ENCODE data around the gene WNT3A. TPM values are rescaled to one million over a fixed set of nuclear protein-coding genes. Genes with fewer than 3 reads are reported as not detected.

Gene WNT3A
- total RNA-seq, 1 experiment from 2014 or later, result not detected

DNA sequence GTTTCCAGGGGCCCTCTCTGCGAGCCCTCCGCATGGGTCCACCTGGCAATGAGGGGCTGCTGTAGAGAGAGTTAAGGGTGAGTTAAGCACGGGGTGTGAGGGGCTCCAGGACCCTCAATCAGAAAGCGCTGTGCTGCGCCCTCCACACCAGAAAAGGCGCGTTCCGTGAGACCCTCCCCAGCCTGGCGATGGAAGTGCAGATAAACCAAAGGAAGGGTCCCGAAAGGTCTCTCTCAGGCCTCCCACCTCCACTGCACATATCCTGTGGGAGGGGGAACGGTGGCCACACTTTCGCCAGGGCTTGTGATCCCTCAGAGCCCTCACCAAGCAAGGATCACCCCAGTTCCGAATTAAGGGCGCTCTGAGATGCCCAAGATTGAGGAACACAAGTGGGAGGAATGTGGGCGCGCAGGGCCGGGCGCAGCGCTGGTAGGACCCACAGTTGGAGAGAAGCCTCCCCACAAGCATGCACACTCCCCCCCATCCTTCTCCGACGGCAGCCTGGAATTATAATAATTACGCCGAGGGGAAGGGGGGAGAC is 1.1 kb downstream of the WNT3A start:
- CTCF ChIA-PET, result no interaction called here
- POLR2A ChIA-PET (ENCODE audit: low non-redundant PET), result no interaction called here
- intact Hi-C loops (cut with micrococcal nuclease; ENCODE audit: unreplicated experiment), result no loop called here
- Histone ChIP-seq H3K36me3 (ENCODE audit: insufficient read depth, low read length, poor library complexity, severe bottlenecking) (no peaks in the 10 kb centered on the region), H3K27me3 (replicated peaks; ENCODE audit: insufficient read depth, low read depth, low read length, poor library complexity) (peaks cover 96% of the 10 kb centered on the region), H3K4me3 (ENCODE audit: low read depth, low read length, poor library complexity, severe bottlenecking) (no peak overlapping the region), H3K9me3 (ENCODE audit: low read depth, low read length, poor library complexity, severe bottlenecking) (no peaks in the 10 kb centered on the region), H3K27ac (ENCODE audit: low read depth, low read length, poor library complexity, severe bottlenecking) (no peak overlapping the region), H3K4me1 (ENCODE audit: insufficient read depth, low read length, poor library complexity, severe bottlenecking) (no peaks in the 10 kb centered on the region)
- TF ChIP-seq, protein P1, sequence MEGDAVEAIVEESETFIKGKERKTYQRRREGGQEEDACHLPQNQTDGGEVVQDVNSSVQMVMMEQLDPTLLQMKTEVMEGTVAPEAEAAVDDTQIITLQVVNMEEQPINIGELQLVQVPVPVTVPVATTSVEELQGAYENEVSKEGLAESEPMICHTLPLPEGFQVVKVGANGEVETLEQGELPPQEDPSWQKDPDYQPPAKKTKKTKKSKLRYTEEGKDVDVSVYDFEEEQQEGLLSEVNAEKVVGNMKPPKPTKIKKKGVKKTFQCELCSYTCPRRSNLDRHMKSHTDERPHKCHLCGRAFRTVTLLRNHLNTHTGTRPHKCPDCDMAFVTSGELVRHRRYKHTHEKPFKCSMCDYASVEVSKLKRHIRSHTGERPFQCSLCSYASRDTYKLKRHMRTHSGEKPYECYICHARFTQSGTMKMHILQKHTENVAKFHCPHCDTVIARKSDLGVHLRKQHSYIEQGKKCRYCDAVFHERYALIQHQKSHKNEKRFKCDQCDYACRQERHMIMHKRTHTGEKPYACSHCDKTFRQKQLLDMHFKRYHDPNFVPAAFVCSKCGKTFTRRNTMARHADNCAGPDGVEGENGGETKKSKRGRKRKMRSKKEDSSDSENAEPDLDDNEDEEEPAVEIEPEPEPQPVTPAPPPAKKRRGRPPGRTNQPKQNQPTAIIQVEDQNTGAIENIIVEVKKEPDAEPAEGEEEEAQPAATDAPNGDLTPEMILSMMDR (conservative IDR thresholded peaks at IDR 0.05; ENCODE audit: low read depth, low read length), result no peak
- no peak for TF ChIP-seq EZH2 (IDR thresholded peaks at IDR 0.05; ENCODE audit: borderline replicate concordance, low read depth, low read length, poor library complexity, severe bottlenecking)
- no peak for DNase-seq (ENCODE audit: low spot score)
- no TSS peak for BruUV-seq (replicated peaks)

DNA sequence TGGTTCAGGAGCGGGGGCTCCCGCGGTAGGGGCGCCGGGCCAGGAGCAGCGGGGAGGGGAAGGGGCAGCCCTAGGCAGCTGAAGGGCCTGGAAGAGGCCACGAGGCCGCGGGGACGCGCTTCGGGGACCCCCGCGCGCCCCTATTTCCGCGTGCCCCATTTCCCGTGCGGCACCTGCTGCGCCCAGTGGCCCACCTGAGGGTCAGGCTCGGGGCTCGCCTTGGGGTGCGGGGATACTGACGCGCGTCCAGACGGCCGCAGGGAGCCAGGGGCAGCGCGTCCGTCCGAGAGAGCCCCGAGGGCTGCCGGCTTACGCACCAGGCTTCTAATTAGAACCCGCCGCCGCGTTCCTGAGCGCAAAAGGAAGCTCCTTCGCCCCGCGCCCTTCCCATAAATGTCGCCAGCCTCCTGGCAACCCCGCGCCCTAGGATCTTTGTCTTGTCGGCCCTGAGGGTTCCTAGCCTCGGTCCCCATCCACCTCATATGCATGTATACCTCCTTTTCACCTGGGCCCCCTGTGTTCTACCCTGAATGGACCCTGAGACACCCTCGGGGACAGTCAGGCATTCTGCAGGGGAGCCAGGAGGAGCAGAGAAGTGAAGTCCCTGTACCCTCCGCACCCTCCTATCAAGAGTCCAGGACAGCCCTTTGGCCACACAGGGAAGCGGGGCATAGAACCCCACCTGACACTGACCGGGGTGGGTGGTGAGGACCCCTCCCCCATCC is 1.8 kb downstream of the WNT3A start:
- no peak for DNase-seq (ENCODE audit: low spot score)
- TF ChIP-seq, protein P1 (conservative IDR thresholded peaks at IDR 0.05; ENCODE audit: low read depth, low read length), result no peak
- TF ChIP-seq EZH2 (IDR thresholded peaks at IDR 0.05; ENCODE audit: borderline replicate concordance, low read depth, low read length, poor library complexity, severe bottlenecking), result no peak
- Histone ChIP-seq H3K27ac (ENCODE audit: low read depth, low read length, poor library complexity, severe bottlenecking) (no peak overlapping the region), H3K36me3 (ENCODE audit: insufficient read depth, low read length, poor library complexity, severe bottlenecking) (no peaks in the 10 kb centered on the region), H3K9me3 (ENCODE audit: low read depth, low read length, poor library complexity, severe bottlenecking) (no peaks in the 10 kb centered on the region), H3K4me3 (ENCODE audit: low read depth, low read length, poor library complexity, severe bottlenecking) (no peak overlapping the region), H3K4me1 (ENCODE audit: insufficient read depth, low read length, poor library complexity, severe bottlenecking) (no peaks in the 10 kb centered on the region), H3K27me3 (replicated peaks; ENCODE audit: insufficient read depth, low read depth, low read length, poor library complexity) (peaks cover 98% of the 10 kb centered on the region)
- no TSS peak for BruUV-seq (replicated peaks)
- intact Hi-C loops (cut with micrococcal nuclease; ENCODE audit: unreplicated experiment), result no loop called here
- CTCF ChIA-PET, result no interaction called here
- POLR2A ChIA-PET (ENCODE audit: low non-redundant PET), result no interaction called here

DNA sequence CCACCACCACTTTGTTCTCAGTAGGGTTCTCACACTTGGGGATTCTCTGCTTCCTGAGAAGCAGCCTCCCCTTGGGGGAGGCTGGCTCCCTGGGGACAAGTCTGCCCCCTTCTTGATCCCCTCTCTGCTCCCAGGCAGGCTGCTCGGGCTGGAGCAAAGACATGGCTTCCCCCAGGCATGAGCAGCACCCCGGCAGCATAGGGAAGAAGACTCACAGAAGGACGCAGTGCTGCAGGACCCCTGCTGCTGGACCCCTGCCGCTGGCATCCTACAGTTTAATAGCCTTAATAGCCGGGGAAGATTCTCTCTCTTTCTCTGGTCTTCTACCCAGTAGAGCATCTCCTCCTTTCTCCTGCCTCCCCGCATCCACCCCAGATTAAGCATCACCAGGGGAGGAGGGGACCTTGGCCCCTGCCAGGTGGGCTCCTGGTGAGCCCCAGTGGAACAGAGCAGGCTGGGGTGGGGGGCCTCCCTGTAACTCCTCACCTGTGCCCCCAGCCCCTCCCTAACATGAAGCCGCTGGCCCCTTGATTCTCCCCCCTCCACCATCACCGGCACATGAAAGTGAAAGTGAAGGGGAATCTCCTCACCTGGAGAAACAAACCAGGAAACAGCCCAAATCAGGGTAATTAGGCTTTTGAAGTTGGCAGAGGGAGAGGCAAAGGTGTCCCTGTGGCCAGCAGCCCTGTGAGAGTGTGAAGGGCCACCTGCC is 2.5 kb downstream of the WNT3A start:
- DNase-seq (ENCODE audit: low spot score), result peak; percentile 43
- peaks cover 95% of the 10 kb centered on the region for H3K27me3 ChIP-seq (replicated peaks; ENCODE audit: insufficient read depth, low read depth, low read length, poor library complexity)
- no peaks in the 10 kb centered on the region for H3K4me1 ChIP-seq (ENCODE audit: insufficient read depth, low read length, poor library complexity, severe bottlenecking)
- H3K27ac ChIP-seq (ENCODE audit: low read depth, low read length, poor library complexity, severe bottlenecking), result no peak overlapping the region
- no peaks in the 10 kb centered on the region for H3K9me3 ChIP-seq (ENCODE audit: low read depth, low read length, poor library complexity, severe bottlenecking)
- POLR2A ChIA-PET (ENCODE audit: low non-redundant PET), result no interaction called here
- H3K36me3 ChIP-seq (ENCODE audit: insufficient read depth, low read length, poor library complexity, severe bottlenecking), result no peaks in the 10 kb centered on the region
- TF ChIP-seq EZH2 (IDR thresholded peaks at IDR 0.05; ENCODE audit: borderline replicate concordance, low read depth, low read length, poor library complexity, severe bottlenecking), result no peak
- TF ChIP-seq, protein P1 (conservative IDR thresholded peaks at IDR 0.05; ENCODE audit: low read depth, low read length), result no peak
- BruUV-seq (replicated peaks), result no TSS peak
- no peak overlapping the region for H3K4me3 ChIP-seq (ENCODE audit: low read depth, low read length, poor library complexity, severe bottlenecking)
- intact Hi-C loops (cut with micrococcal nuclease; ENCODE audit: unreplicated experiment), result no loop called here
- CTCF ChIA-PET, result no interaction called here
